GM12891 (cell line): ENCODE measurements around the gene STOML1.

ENCODE experiments used
- POLR2A ChIP-seq: IDR thresholded peaks from 2 replicates; pipeline ENCODE4 v1.6.1; 2011; ENCODE audit warnings: low read depth, low read length, control low read depth
- POLR2AphosphoS5 ChIP-seq: IDR thresholded peaks from 2 replicates; pipeline ENCODE4 v1.6.1; 2011; ENCODE audit warnings: low read depth, low read length, control low read depth

- TF ChIP-seq POLR2A (no peak), POLR2AphosphoS5 (no peak)
These were observed 60.7 kb downstream of the STOML1 start for GRCh38 chr15:73931441-73931840.
